K562 (cell line): ENCODE results near the gene LHB. TPM values are rescaled to one million over a fixed set of nuclear protein-coding genes. Genes with fewer than 3 reads are reported as not detected.

ENCODE experiments used
- ATF1 ChIP-seq, 2 experiments: fragments of 450-650 bp in 1 of 2; IDR thresholded peaks; 2 replicates each; pipeline ENCODE4 v1.6.1; 2016; ENCODE audit warnings: missing compliant biosample characterization in 1 of 2, missing genetic modification characterization in 1 of 2
- CHD2 ChIP-seq: IDR thresholded peaks from 2 replicates; pipeline ENCODE4 v1.6.1; 2011; ENCODE audit warnings: low read depth, low read length
- CTCFL ChIP-seq: IDR thresholded peaks from 2 replicates; pipeline ENCODE4 v1.6.1; 2011; ENCODE audit warnings: borderline replicate concordance, low read depth, mild to moderate bottlenecking, moderate library complexity, low read length; ENCODE audit not compliant: insufficient read depth, poor library complexity, severe bottlenecking
- EZH2 ChIP-seq: IDR thresholded peaks from 2 replicates; pipeline ENCODE4 v1.6.1; 2012; ENCODE audit warnings: low read depth, mild to moderate bottlenecking, inconsistent platforms, low read length, borderline replicate concordance
- GABPB1 ChIP-seq: sonication (generic); formaldehyde crosslinking; IDR thresholded peaks from 2 replicates; pipeline ENCODE4 v1.8.0; 2022; ENCODE audit warnings: mild to moderate bottlenecking, missing genetic modification reagents
- HCFC1 ChIP-seq: IDR thresholded peaks from 2 replicates; pipeline ENCODE4 v1.6.1; 2012; ENCODE audit warnings: low read depth, low read length, improper control_type of control experiment
- KLF1 ChIP-seq: fragments of 450-650 bp; IDR thresholded peaks from 2 replicates; pipeline ENCODE4 v1.6.1; 2016; ENCODE audit warnings: missing genetic modification characterization, missing compliant biosample characterization
- MAFK ChIP-seq: IDR thresholded peaks from 2 replicates; pipeline ENCODE4 v1.6.1; 2011; ENCODE audit warnings: low read length, improper control_type of control experiment
- MCM5 ChIP-seq: fragments of 450-650 bp; IDR thresholded peaks from 2 replicates; pipeline ENCODE4 v1.6.1; 2016; ENCODE audit warnings: low read depth
- MCM7 ChIP-seq, 2 experiments: fragments of 450-650 bp; IDR thresholded peaks; 2 replicates each; pipeline ENCODE4 v1.6.1; 2016 to 2018
- NBN ChIP-seq: fragments of 450-650 bp; IDR thresholded peaks from 2 replicates; pipeline ENCODE4 v1.6.1; 2016; ENCODE audit warnings: low read depth, mild to moderate bottlenecking
- NCOA2 ChIP-seq, 2 experiments: fragments of 450-650 bp; IDR thresholded peaks; 2 replicates each; pipeline ENCODE4 v1.6.1; 2018; ENCODE audit warnings: mild to moderate bottlenecking in 2 of 2, moderate library complexity in 1 of 2; ENCODE audit not compliant: partially characterized antibody in 2 of 2
- POLR2AphosphoS2 ChIP-seq: IDR thresholded peaks from 2 replicates; pipeline ENCODE4 v1.6.1; 2012; ENCODE audit warnings: low read length, improper control_type of control experiment
- RB1 ChIP-seq: fragments of 450-650 bp; IDR thresholded peaks from 2 replicates; pipeline ENCODE4 v1.6.1; 2017; ENCODE audit warnings: low read depth, mild to moderate bottlenecking
- SRF ChIP-seq, 2 experiments: fragments of 250-450, 450-650 bp in 1 of 2; sonication (Bioruptor Pico) in 1 of 2; sonication (generic) in 1 of 2; formaldehyde crosslinking; IDR thresholded peaks; 2 replicates each; pipeline versions ENCODE4 v1.5.0 to v1.5.1; 2020 to 2022; ENCODE audit warnings: mild to moderate bottlenecking in 1 of 2, missing genetic modification reagents in 1 of 2
- TAF7 ChIP-seq: fragments of 450-650 bp; IDR thresholded peaks from 2 replicates; pipeline ENCODE4 v1.6.1; 2016; ENCODE audit warnings: missing genetic modification characterization, missing compliant biosample characterization
- THRB ChIP-seq: fragments of 450-650 bp; formaldehyde crosslinking; conservative IDR thresholded peaks from 2 replicates; pipeline ENCODE4 v1.4.0; 2022; ENCODE audit warnings: mild to moderate bottlenecking, missing genetic modification characterization
- ZNF124 ChIP-seq: sonication (generic); formaldehyde crosslinking; IDR thresholded peaks from 2 replicates; pipeline ENCODE4 v1.8.1; 2022; ENCODE audit warnings: missing genetic modification reagents
- ZNF23 ChIP-seq: fragments of 250-450 bp; sonication (Bioruptor Pico); IDR thresholded peaks from 2 replicates; pipeline ENCODE4 v1.4.0; 2020; ENCODE audit warnings: mild to moderate bottlenecking
- ZNF699 ChIP-seq: fragments of 250-450 bp; sonication (Bioruptor Pico); IDR thresholded peaks from 2 replicates; pipeline ENCODE4 v1.8.0; 2021; ENCODE audit warnings: mild to moderate bottlenecking, moderate library complexity; ENCODE audit not compliant: insufficient replicate concordance
- ZNF785 ChIP-seq: fragments of 250-450 bp; sonication (Bioruptor Pico); IDR thresholded peaks from 2 replicates; pipeline ENCODE4 v1.4.0; 2020; ENCODE audit warnings: mild to moderate bottlenecking
- polyA plus RNA-seq, 8 experiments: library from polyadenylated mRNA; depleted of rRNA in 4 of 8; stranded (reverse) in 5 of 8; unstranded in 3 of 8; fragments of >200 nt; fragmentation: Nextera tagmentation in 2 of 8; fragmentation: Illumina TruSeq in 1 of 8; extraction: Ambion mirVana in 2 of 8; extraction: Trizol in 1 of 8; gene quantifications; 2 replicates each; pipeline versions ENCODE4 v1.2.1 to v1.2.3, GENCODE V29; 2011 to 2014; ENCODE audit warnings: inconsistent platforms in 1 of 8, missing spikeins in 1 of 8
- total RNA-seq, 7 experiments: library from RNA; depleted of rRNA in 6 of 7; stranded (reverse); fragments of >200 nt in 6 of 7; fragmentation: Illumina TruSeq in 2 of 7; extraction: Trizol in 2 of 7; gene quantifications; 2 replicates each; pipeline versions ENCODE4 v1.2.1 to v1.2.3, GENCODE V29; 2011 to 2021; ENCODE audit warnings: low replicate concordance in 1 of 7
- TF ChIP-seq, protein P1 (sequence below): fragments of 250-450 bp; sonication (Bioruptor Pico); IDR thresholded peaks from 2 replicates; pipeline ENCODE4 v1.5.0; 2020; ENCODE audit warnings: mild to moderate bottlenecking
- TF ChIP-seq, protein P2 (sequence below): fragments of 250-450 bp; sonication (Bioruptor Pico); IDR thresholded peaks from 2 replicates; pipeline ENCODE4 v1.4.0; 2020; ENCODE audit warnings: borderline replicate concordance

LHB gene
- total and polyA plus RNA-seq, 9 of the 15 experiments (the other 6 are each of a cell fraction or from before 2014, with no cell fraction given) = 0.54 TPM; not detected in 8

DNA sequence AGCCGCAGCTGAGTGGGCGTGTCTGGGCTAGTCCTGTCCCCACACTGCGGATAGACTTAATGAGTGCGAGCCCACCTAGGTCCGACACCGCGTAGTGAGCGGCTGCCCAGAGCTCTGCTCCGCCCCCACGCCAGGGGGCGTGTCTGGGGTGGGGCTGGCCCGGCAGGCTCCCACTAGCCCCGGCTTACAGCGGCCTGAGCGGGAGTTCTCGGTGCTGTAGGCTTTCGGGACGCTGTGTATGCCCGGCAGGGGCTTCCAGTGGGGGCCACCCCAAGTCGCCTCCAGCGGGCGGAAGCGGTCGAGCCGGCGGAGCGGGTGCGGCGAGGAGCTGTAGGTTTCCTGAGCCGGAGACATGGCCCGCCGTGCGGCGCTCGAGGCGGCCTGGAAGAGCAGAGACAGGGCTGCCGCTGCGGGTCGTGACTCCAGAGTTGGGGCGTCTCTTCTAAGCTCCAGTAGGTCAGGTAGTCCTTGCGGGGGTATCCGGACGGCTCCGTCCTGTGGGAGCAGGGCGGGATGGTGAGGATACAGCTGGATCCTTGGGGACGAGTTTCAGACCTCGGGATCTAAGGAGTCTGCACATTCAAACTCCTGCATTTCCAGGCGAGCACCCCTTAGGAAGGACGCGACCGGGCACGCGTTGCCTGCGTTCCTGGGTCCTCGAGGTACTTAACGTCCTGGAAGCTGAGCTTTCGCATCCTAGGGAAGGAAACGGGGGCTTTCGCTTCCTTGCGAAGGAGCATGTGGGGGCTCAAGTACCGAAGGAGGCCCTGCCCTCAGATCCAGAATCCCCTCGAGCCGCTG lies 39.4 kb upstream of the LHB start (continued):
- TF ChIP-seq POLR2AphosphoS2 (no peak), MAFK (no peak), CTCFL (peak; percentile 89), ZNF23 (CRISPR knock-in tag) (no peak), NBN (no peak), MCM7 (IDR thresholded peaks at IDR 0.05) (no peak), GABPB1 (CRISPR knock-in tag) (0 out of 2 replicates have a peak, but pooled peaks have one; percentile 30), SRF (CRISPR knock-in tag; IDR thresholded peaks at IDR 0.05) (no peak), MCM5 (no peak), THRB (CRISPR knock-in tag) (no peak), ZNF699 (CRISPR knock-in tag) (no peak), RB1 (peak; percentile 37; the same call in 1 of the 2 replicates), CHD2 (no peak), NCOA2 (IDR thresholded peaks at IDR 0.05; ENCODE audit: partially characterized antibody in 2 of 2) (no peak), ZNF785 (CRISPR knock-in tag) (no peak), TAF7 (no peak), ATF1 (CRISPR knock-in tag; IDR thresholded peaks at IDR 0.05) (no peak), ATF1 (tag; IDR thresholded peaks at IDR 0.05) (no peak; the same call in 1 of the 2 replicates), ZNF124 (CRISPR knock-in tag) (no peak), EZH2 (no peak), KLF1 (no peak), HCFC1 (0 out of 2 replicates have a peak, but pooled peaks have one; percentile 20)
- TF ChIP-seq, protein P1, sequence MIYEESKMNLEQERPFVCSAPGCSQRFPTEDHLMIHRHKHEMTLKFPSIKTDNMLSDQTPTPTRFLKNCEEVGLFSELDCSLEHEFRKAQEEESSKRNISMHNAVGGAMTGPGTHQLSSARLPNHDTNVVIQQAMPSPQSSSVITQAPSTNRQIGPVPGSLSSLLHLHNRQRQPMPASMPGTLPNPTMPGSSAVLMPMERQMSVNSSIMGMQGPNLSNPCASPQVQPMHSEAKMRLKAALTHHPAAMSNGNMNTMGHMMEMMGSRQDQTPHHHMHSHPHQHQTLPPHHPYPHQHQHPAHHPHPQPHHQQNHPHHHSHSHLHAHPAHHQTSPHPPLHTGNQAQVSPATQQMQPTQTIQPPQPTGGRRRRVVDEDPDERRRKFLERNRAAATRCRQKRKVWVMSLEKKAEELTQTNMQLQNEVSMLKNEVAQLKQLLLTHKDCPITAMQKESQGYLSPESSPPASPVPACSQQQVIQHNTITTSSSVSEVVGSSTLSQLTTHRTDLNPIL (CRISPR knock-in tag) = no peak
- TF ChIP-seq, protein P2, sequence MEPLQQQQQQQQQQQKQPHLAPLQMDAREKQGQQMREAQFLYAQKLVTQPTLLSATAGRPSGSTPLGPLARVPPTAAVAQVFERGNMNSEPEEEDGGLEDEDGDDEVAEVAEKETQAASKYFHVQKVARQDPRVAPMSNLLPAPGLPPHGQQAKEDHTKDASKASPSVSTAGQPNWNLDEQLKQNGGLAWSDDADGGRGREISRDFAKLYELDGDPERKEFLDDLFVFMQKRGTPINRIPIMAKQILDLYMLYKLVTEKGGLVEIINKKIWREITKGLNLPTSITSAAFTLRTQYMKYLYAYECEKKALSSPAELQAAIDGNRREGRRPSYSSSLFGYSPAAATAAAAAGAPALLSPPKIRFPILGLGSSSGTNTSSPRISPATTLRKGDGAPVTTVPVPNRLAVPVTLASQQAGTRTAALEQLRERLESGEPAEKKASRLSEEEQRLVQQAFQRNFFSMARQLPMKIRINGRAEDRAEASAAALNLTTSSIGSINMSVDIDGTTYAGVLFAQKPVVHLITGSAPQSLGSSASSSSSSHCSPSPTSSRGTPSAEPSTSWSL = no peak
